NCI-H526 (cell line): ENCODE results near the gene NTPCR.
A peak's percentile ranks its signal among the peaks of the same experiment; 100 is the strongest.

Experiments used
- DNase-seq, 2 experiments: peaks; one replicate each; lab custom pipeline; 2025; lab: John Stamatoyannopoulos, UW

Gene NTPCR

DNA sequence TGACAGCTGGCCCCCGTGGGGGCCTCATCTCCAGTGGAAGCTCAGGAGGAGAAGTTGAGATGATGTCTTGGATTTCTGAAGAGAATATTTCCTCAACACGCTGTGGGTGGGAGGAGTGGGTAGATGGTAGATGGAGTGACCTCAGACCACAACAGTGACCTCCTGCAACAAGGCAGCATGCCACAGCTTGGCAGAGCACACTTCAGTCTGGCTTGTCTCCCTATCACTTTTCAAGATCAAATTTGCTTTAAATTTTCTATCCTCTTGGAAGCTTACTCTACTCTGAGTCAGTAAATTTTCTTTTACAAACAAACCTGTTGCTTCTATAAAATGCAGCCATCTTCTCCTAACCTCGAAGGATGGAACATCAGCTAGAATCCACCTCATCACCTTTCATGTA is 59.7 kb downstream of the NTPCR start:
- DNase-seq, result no peak

DNA sequence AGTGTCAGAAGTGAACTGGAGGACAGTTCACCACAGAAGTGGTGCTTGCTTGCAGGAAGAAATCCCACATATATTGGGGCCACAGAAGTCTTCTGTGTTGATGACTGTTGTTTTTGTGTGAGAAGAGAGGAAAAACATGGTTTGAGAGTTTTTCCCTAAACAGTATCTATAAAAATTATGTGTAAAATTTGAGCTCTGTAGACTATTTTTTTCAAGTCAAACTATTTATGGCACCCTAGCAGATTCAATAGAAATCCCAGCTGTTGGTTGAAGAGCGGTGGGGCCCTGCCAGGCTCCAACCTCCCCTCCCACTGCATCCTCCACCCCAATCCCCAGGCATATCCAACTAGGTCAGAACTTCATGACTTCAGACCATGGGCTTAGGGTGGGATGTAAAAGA is 61.6 kb downstream of the NTPCR start:
- no peak for DNase-seq

DNA sequence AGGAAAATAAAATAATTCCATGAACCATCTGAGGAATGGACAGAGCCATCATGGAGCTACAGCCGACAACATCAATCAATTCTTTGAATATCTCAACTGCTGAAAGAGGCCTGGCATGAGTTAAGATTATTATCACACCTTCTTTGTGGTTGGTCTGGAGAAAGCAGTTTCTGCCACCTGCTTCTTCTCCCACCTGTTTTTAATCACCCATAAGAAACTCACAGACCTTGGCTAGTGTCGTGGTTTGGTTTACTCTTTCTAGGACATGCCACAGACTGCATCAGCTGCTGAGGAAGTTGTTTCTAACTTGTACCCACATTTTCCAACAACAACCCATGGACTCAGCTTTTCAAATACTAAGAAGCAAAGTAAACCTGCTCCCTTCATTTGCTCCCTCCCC is 65.6 kb downstream of the NTPCR start:
- no peak for DNase-seq

DNA sequence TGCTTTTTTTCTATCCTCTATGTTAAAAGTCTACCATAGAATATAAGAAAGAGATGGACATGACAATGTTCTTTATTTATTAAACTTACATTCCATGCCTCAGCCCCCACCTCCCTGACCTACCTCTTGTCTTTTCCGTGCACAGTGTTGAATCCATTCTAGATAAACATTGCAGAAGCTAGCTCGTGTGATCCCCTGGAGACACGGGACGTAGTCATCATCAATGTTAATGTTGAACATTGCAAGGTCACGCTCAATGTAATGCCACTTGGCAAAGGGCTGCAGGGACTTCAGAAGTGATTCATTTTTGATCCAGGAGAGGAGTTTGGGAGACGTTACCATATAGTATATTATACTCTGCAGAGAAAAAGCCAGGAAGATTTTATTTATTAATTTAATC is 66.4 kb downstream of the NTPCR start:
- no peak for DNase-seq

DNA sequence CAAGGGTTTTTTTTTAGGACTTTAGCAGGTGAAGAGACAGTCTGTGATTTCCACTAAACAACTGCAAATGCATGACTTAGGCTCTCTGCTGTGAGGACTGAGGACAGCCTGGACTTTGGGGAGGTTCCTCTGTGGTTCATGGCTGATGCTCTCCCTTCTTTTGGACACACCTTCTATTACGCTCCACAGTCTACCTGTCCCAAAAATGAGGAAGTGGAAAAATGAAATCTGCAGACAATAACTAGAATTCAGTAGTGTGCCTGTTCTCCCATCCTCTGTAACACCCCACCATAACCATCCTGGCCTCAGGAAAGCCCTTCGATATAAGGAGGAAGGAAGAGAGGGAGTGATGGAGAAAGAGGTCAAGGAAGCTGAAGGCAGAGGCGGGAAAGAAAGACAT is 68.7 kb downstream of the NTPCR start:
- DNase-seq, result no peak

DNA sequence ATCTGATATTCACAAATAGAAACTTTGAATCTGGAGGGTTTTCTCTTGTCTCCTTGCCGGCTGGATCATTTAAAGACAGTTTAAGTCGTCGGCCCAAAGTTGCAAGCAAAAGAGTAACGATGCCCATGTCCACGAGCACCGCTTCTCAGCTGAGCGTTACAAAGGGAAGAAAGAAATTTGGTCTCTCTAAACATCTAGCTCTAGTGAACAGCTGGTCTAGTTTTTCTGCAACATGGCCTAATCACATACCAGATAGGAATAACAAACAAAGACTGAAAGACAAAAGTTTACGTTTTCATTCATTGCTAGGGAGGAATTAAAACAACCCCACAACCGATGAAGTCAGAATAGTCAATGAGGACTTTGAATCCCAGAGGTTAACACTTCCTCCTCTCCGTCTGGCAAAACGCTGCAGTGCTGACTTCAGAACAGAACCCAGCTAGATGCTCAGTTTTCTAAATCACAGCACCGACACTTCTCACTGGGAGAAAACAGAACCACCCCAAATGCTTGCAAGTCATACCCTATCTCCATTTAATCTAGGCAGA is 69.4 kb downstream of the NTPCR start:
- no peak for DNase-seq

DNA sequence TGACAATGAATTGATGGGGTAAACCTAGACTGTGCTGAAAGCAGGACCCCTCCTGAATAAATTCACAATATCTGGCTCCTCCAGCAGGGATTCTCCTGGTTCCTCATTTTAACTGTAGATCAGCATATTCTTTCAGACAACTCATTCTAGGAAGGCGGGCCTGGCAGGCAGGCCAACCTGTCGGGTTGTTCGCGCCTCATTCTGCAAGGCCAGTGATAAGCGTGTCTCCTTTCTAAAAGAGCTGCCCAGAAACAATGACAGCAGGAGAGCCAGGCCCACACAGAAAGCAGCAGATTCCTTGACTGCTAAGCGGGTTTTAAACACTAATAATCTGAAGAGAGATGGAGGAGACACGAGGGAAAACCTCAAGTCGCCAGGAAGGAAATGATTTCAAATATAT is 70.0 kb downstream of the NTPCR start:
- no peak for DNase-seq

DNA sequence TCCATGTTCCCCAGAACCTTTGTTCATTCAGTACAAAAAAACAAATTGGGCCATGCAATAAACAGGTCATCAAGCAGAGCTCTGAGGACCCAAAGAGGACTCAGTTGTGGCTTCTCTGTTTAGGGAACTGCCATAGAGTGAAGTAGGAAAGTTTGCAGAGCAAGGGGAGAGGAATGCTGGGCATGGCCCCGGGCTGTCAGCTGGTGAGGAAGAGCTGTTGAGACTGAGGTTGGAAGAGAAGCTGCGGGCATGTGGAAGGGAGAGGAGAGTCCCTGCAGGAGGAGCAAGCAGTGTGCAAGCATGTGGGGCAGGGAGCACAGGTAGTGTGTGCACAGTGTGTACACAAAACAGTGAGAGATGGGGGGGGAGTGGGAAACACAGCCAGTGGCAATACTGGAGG is 71.8 kb downstream of the NTPCR start:
- DNase-seq, result no peak

DNA sequence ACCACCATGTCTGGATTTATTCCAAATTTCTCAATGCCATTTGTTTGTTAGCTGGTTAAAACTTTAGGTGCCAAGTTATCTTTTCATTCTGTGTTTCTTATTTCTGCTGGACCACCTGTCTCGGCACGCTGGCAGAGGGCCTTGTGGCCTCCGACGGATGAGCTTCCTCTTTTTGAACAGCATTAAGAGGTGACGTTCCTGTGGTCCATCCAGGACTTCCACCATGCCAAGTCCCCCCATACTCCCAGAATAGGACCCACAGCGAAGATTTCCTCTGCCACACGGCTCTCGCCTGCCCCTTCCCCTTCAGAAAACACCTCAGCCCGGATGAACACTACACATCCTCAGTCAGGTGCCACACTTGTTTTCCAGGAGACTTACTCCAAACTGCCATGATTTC is 73.8 kb downstream of the NTPCR start:
- no peak for DNase-seq

DNA sequence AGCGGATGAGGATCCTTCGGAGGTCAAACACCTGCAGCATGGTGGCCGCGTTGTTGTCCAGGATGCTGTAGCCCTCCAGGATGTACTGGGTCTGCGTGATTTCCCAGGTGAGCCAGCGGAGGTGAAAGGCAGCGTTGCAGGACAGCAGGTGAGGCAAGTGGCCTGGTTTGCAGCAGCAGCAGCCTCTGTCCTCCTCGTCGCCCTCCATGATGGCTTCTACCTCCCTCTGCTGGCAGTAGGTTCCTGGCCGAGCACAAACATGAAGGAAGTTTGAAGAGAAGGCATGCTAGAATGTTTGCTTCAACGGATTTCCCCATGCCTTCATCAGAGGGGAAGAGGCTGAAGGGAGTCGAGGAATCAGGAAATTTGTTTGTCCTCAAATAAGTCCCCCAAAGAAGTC is 74.7 kb downstream of the NTPCR start:
- DNase-seq, result peak; percentile 79 to 81

DNA sequence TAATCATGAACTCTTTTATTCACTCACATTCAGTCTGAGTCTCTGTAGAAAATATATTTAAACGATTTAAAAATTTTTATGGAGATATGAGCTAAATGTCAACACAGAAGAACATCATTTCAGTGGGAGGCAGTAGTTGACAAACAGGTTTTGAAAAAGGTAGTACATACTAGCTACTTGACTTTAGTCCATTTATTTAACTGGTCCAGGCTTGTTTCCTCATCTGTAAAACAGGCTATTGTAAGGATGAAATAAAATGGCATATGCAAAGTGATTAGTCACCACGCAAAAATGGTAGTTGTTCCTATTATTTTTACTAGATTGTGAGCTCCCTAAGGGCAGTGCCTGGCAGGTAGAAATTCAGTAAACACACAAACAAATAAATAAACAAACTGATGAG is 75.2 kb downstream of the NTPCR start:
- DNase-seq, result peak; percentile 72 to 73

DNA sequence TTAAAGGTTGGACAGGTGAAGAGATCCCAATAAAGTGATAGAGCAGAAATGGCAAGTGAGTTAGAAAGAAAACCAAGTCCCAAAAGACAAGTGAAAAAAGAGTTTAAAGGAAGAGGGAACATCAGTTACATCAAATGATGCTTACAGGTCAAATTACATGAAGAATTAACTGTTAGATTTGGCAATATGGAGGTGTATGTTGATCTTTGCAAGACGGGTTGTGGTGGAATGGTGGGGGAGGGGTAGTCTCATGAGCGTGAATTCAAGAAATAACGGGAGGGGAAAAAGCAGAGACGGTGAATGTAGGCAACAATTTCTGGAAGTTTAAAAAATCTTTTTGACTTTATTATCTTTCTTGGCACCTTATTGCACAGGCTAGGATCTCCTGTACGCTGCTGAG is 76.6 kb downstream of the NTPCR start:
- DNase-seq, result no peak

DNA sequence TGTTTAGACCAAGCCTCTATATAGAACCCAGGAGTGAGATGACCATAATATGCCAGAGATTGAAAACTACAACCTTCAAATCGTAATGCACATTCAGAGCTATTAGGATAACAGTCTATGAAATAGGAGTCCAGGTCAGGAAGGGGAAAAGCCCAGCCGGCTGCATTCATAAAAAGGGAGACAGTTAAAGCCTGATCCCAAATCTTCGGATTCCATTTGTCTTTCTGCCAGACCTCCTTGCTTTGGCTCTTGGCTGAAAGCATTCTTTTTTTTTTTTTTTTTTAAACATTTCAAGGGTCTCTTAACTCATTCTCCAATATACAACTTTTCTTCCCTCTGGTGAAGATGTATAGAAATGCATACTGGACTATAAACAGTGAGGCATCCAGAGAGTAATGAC is 81.1 kb downstream of the NTPCR start:
- no peak for DNase-seq

DNA sequence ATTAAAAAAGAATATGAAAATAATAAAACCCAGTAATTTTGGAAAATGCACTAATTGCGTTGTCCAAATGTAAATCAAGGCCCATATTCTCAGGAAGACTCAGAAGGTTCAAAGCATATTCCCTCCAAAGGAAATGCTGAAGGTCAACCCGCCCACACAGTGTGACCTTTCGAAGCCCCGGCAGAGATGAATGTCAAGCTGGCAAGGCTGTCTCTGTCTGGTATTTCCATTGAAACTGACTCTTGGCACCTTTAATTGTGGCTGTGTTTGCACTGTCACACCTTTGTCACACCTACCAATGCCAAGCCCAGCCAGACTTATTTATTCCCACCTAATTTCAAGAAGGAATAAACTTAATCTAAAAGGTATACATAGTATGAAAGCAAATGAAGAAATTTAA is 82.5 kb downstream of the NTPCR start:
- DNase-seq, result no peak

DNA sequence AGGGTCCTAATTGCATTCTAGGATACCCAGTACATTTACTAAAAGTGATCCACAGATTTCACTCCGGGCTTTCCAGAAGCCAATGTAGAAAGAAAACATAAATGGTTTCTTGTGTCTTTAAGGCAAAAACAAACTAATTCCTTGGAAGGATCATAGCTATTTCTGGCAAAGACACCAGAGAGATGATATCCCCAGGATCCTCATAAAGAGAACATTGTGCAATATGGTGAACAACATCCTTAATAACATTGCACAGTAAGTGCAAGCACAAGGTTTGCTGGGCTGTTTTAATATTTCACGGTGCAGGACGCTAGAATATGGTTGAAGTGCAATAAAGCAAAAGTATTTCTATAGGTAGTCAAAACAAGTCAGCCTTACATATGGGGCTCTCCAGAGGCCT is 83.0 kb downstream of the NTPCR start:
- DNase-seq, result no peak
